HG03571 (cell line): ENCODE results near the gene MRFAP1.
A peak's percentile ranks its signal among the peaks of the same experiment; 100 is the strongest.
"Not testable (repeated sequence)": the region's sequence is repeated elsewhere in the genome, so short reads cannot be mapped to it uniquely, and the experiment has no call there.

Experiments
- ATAC-seq: cut with Tn5 transposase; IDR thresholded peaks from one replicate; pipeline ENCODE4 v1.9.1; 2021; ENCODE audit not compliant: unreplicated experiment

The MRFAP1 gene

DNA sequence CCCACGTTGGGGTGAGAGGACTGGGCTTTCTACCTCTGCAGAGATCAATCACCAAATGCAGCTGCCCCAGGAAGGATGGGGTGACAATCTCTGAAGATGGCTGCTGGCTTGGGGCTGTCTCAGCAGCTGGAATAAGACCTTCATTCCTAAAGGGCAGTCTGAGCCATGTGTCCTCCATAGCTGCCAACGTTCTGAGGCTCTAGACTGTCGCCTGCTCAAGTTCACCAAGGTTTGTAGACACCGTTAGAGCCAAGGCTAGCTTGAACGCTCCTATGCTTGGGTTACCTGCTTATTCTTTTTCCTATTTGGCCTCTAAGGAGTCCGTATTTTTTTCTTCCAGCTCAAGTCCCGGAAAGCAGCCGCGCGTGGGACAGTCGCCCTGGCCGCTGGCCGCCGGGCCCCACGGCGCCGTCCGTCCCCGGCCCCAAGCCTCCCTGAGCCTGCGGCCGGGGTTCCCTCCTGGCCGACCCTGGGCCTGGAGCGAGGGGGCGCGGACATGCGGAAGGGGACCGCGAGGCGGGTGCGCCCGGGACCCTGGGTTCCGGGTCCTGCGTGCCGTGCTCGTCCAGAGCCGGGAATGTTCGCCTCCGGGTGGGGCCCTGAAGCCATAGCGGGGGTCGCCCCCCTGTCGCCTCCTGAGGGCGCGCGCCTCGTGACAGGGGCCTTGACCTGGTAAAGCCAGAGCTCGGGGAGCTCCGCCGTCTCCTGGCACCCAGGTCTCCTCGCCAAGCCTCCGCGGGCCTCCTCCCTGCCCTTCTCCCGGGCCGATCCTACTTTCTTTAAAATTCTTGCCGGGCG lies 23.3 kb downstream of the MRFAP1 start:
- ATAC-seq = no peak

DNA sequence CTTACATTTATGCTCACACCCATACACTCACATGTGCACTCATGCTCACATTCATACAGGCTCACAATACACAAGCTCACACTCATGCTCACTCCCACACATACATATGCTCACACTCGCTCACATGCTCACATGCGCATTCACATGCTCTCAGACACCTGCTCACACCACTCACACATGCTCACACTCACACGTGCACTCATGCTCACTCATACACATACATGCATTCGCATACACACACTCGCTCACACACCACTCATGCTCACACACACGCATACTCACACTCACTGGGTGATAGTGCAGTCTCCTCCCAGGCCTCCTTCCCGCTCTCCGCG lies 24.8 kb downstream of the MRFAP1 start:
- ATAC-seq = no peak

DNA sequence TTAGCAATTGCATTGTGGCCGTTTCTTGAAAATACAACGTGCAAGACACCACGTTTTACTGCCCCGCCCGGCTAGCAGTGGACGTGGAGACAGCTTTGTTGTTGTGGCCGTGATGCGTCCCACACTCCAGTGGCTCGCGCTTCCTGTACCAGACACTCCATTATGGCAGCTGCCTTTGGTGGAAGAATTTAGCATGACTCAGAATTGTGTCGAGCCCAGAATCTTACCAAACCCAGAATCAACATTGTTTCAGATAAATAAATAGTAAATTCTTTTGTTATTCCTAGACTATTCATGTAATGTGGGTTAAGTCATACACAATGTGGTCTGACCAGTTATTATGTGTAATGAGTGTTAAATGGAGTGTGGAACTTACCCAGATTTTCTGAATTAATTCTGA lies 27.9 kb downstream of the MRFAP1 start:
- ATAC-seq = no peak

DNA sequence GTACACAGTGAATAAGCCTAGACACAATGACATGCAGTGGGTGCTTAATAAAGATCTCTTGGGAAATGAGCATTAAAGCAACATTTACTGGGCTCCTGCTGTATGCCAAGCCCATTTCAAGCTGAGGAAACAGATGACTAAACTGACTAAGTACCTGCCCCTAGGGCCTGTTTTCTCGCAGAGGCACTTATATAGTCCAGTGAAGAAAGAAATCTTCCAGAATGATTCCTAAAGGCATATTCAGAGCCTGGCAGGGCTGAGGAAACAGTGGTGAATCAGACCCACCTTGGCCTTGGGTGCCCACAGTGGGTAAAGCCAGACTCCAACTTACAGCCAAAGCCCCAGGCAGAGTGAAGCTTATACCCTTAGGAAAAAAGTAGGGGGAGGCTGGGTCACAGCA lies 31.2 kb downstream of the MRFAP1 start:
- no peak for ATAC-seq

DNA sequence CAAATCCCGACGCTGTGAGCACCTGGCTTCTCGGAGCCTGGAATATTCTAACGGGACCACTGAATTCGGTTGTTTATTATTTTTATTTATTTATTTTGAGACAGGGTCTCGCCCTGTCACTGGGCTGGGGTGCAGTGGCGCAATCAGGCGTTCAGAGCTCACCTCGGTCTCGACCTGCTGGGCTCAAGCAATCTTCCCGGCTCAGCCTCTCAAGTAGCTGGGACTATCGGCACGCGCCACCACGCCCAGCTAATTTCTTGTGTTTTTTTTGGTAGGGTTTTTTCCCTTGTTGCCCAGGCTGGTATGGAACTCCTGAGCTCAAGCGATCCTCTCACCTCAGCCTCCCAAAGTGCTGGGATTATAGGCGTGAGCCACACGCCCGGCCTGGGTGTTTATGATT lies 31.6 kb downstream of the MRFAP1 start:
- no peak for ATAC-seq

DNA sequence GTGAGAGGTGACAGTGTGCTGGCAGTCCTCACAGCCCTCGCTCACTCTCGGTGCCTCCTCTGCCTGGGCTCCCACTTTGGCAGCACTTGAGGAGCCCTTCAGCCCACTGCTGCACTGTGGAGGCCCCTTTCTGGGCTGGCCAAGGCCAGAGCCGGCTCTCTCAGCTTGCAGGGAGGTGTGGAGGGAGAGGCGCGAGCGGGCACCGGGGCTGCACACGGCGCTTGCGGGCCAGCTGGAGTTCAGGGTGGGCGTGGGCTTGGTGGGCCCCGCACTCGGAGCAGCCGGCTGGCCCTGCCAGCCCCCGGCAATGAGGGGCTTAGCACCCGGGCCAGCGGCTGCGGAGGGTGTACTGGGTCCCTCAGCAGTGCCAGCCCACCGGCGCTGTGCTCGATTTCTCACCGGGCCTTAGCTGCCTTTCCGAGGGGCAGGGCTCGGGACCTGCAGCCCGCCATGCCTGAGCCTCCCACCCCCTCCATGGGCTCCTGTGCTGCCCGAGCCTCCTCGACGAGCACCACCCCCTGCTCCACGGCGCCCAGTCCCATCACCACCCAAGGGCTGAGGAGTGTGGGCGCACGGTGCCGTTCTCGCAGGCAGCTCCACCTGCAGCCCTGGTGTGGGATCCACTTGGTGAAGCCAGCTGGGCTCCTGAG lies 32.2 kb downstream of the MRFAP1 start:
- ATAC-seq = not testable (repeated sequence)

DNA sequence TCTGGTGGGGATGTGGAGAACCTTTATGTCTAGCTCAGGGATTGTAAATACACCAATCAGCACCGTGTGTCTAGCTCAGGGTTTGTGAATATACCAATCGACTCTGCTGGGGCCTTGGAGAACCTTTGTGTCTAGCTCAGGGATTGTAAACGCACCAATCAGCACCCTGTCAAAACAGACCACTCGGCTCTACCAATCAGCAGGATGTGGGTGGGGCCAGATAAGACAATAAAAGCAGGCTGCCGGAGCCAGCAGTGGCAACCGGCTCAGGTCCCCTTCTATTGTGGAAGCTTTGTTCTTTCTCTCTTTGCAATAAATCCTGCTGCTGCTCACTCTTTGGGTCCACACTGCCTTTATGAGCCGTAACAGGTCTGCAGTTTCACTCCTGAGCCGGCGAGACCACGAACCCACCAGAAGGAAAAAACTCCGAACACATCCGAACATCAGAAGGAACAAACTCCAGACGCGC lies 32.7 kb downstream of the MRFAP1 start:
- not testable (repeated sequence) for ATAC-seq

DNA sequence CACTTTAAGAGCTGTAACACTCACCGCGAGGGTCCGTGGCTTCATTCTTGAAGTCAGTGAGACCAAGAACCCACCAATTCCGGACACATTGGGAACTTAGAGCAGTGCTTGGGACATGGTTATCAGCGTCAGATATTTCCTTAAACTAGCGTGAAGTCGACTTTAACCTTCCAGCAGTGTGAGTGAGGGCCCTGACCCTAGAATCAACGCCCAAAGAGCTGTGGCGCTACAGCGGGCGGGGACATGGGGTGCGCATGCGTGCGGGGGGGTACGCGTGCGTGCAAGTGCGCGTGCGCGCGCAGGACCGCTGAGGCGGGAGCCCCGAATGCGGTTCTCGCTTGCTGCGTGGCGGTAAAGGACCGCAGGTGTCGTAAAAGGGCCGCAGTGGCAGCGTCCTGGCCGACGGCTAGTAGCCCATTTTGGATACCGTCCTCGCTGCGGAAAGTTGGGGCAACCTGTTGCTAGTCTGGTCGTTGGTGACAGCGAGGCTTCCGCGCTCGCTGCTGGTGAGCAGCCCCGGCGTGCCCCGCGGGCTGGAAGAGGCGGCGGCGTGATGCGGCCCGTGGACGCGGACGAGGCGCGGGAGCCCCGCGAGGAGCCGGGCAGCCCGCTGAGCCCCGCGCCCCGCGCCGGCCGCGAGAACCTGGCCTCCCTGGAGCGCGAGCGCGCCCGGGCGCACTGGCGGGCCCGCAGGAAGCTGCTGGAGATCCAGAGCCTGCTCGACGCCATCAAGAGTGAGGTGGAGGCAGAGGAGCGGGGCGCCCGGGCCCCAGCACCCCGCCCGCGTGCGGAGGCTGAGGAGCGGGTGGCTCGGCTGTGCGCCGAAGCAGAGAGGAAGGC lies 33.4 kb downstream of the MRFAP1 start:
- ATAC-seq = peak; percentile 67

DNA sequence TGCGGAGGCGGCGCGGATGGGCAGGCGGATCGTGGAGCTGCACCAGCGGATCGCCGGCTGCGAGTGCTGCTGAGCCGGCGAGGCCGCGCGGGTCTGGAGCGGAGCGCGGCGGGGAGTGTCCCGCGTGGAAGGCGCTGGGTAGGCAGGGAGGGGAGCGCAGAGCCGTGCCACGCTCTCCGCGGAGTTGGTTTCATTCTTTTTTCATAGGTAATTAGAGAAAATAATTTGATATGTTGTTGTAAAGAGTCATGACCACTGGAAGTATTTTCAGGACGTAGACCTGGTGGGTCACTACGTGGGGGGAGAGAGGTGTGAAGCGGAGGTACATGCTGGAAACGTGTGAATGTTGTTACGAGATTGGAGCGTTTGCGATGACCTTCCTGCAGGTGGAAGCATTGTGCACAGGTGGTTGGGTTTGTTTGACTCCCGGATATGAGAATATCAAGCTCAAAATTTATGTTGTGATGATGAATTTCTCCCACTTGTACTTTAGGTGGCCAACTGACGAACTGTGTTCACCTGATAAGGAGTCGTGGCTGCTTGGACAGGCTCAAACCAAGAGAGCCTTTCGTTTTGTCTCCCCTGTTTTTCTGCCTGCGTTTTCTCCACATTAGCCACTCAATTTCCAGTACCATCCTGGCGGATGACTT lies 34.1 kb downstream of the MRFAP1 start:
- ATAC-seq = peak; percentile 30

DNA sequence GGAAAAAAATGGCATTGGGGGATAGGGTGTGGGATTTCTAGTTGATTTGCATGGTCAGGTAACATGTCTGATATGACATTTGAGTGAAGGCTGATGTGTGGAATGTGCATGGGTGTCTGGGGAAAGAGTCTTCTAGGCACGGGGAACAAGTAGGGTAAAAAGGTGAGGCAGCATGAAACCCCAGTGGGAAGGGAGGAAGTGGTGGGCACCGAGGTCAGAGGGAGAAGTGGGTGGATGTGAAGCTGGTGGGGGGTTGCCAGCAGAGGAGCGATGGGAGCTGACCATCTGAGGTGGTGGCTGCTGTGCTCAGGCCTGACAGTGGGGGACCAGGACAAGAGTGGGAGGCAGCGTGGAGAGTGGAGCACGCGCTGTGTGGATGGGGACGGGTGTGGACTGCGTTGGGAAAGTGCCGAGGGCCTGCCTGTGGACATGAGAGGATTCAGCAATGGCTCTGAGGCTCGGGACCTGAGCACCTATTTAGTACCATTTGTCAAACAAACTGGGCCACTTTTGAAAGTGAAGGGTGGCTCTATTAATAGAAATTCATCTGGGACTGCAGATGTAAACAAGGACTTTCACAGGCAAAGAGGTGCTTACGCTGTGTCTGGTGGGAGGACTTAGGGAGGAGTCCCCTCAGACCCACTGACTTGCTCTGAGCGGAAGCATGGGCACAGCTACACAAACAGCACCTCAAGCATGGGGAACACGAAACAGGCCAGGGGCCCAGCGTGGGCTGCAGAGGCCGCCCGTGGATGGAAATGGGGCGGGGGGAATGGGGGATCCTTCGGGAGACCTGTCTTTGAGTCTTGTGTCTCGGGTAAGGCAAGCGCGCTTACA lies 36.5 kb downstream of the MRFAP1 start:
- ATAC-seq = no peak

DNA sequence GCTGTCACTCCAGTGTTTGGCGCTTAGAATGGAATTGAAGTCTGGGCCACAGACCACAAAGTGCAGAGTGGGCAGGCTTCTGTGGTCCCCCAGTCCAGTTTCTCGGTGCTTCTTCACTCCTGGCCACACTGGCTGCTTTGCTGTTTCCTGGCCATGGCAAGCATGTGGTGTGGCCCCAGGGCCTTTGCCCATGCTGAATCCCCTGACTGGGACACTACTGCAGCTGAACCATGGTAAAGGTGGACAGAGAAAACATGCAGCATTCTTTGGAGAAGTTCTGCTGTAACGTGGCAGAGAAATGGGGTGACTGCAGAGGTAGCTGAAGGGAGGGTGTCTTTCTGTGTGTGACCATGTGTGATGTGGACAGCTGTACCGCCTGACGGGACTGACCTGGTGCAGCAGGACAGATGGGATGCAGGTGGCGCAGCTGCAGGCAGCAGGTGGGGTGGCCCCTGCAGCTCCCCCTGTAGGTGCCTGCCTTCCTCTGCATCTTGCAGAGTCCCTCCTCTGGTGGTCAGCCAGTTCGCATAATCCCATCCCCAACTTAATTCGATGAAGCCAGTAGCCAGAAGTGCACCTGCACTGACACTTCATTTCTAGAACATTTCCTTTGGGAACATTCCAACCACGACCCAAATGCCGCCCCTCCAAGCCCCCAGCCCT lies 40.0 kb downstream of the MRFAP1 start:
- no peak for ATAC-seq

DNA sequence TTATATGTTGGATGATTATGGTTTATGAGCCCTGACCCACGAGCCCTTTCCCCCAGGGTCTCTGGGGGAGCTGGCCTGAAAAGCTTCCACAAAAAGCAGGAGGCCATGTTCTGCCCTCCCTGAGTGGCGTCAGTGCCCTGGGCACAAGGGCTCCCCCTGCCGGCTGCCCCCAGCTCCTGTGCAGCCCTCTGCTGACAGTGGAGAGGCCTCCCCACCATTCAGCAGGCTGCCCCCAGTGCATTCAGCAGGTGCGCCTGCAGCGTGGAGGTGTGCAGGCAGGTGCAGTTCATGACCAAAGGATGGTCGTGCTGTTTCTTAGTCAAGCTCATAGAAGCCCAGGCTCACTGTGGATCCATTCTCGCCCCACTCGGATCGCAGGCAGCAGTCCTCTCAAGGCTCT lies 40.7 kb downstream of the MRFAP1 start:
- no peak for ATAC-seq

DNA sequence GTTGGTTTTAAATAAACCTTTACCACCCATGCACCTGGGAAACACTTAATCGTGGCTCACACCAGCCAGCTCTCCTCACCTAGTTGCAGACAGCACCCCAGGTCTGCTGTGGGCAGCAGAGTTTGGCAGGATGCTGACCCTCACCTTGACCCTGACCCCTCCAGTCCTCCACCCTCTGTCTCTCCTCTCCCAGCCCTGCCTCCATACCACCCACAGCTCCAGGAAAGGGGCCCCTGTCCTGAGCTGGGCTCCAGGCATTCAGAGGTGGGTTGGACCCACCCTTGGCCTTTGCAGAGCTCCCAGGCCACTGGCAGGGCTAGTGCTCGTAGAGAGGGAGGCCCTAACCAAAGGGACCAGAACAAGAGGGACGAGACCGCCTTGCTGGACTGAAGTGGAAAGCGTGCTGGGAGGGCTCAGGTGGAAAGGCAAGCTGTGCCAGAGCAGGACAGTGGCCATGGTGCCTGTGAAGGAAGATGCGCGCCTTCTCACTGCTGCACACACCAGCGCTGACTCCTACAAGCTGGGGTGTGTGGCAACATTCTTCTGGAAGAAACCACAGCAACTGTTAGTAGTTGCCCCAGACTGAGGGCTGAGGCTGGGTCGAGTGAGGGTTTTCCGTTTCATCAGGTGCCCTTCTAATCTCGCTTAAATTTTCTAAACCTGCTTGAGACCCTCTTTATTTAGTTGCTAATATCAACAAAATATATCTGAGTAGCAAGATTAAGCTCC lies 42.5 kb downstream of the MRFAP1 start:
- no peak for ATAC-seq

DNA sequence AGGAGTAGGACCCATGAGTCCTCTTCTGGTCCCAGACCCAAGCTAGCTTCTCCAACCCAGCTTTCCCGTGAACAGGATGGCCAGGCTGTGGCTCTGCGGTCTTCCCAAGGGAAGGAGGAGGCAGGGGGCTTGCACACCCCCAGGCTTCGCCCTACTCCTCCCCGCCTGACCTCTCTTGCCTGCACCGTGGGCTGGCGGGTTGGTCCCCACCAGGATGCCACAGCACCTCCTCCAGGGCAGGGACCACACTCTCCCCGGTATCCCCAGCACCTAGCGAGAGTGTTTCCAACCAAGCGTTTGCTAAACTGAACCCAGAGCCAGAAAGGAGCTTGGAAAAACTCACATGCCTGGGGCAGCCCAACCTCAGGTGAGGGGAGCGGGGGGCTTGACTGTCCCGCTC lies 44.2 kb downstream of the MRFAP1 start:
- ATAC-seq = no peak

DNA sequence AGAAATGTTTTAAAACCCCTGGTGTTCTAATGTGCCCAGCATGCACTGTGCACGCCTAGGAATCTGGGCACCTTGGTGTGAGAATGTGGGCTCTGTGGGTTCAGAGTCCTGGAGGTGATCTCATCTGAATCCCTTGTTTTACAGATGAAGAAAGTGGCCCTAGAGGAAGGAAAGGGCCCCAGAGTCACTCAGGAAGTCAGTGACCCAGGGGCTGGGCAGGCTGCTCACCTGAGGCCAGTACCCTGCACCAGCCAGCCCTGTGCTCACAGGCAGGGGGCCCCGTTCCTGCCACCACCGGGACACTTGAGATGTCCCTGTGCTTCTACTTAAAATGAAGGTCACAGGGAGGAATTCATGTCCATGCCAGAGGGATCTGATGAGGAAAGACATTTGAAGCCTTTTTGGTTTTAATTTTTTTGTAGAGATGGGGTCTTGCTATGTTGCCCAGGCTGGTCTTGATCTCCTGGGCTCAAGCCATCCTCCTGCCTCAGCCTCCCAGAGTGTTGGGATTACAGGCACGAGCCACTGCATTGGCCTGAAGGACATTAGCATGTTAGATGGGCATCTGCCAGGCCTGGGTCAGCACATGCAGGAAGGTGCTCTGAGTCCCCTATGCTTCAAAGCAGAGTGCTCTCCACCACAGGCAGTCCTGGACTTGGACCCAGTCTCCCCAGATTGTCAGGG lies 45.8 kb downstream of the MRFAP1 start:
- no peak for ATAC-seq

DNA sequence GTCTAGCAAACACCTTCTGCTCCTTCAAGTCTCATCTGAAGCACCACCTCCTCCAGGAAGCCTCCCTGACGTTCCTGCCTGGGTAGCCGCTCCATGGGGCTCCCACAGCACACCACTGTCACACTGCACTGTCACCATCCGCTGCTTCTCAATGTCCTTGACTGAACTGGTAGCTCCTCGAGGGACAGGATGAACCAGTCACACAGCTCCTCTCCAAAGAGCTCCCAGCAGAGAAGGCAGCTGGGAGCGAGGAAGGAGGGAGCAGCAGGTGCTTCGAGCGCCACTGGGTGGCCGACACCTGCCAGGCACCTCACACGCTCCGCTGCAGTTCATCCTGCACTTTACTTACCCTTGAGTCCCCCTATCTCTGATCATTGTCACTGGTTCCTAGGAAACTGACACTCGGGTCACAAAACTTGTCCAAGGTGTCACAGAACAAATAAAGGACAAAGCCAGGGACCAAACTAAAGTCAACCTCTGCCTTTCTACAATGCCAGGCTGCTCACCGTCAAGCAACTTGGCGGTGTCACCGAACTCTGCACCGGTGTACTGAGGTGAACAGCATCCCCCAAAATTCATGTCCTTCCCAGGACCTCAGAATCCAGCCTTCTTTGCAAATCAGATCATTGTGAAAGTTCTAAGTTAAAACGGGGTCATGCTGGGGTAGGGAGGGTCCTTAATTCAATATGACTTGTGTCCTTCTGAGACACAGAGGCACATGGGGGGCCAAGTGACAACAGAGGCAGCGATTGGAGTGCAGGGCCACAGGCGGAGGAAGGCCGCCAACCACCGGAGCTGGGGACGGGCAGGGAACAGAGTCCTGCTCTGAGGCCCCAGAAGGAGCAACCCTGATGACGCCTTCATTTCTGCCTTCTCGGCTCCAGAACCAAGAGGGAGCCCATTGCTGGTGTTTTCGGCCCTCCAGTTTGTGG lies 47.7 kb downstream of the MRFAP1 start:
- ATAC-seq = no peak

DNA sequence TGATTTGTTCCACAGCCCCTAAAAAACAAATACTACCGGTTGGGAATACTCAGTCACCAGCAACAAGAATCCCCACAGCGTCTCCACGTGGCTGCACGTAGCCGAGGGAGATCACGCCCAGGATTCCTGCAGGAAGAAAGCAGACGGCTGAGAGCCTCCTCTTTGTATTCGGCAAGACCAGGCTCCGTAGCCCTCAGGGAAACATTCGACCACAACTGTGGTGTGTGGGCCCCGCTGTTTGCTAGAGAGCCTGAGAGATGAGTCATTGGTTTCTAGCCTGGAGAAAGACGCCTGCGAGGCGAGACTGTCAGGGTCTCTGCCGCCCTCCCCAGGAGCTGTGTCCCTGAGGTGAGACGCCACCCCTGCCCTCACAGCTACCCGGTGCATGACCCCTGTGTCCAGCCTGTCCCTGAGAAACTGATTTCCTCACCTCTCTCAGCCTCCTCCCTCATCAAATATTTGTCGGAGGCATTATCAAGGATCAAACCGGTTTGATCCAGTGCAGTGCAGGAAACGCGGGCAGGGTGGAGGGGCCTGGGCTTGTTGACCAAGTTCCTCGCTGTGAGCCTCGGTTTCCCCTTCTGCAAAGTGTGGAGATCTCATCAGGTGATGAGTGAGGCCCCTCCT lies 48.5 kb downstream of the MRFAP1 start:
- peak; percentile 50 for ATAC-seq
